Measurements from ENCODE around the gene SRM. TPM values are rescaled to one million over a fixed set of nuclear protein-coding genes. Genes with fewer than 3 reads are reported as not detected.

The SRM gene
- total and polyA plus RNA-seq, 2 of the 13 experiments (the other 11 are each of a cell fraction or from before 2014, with no cell fraction given) = 27.9 to 31.8 TPM

- peak; percentile 79 for DNase-seq (ENCODE audit: low spot score)
- Histone ChIP-seq H4K20me1 (ENCODE audit: insufficient read depth, low read length) (peaks cover 32% of the 10 kb centered on the region), H3K9ac (ENCODE audit: insufficient read depth, low read depth, low read length) (peak within 1 kb of the TSS; percentile 100), H3K4me1 (ENCODE audit: insufficient read depth, low read length) (peaks cover 40% of the 10 kb centered on the region), H3K4me3 (replicated peaks in 1 of 3; ENCODE audit: insufficient read depth in 1 of 3, low read depth in 2 of 3, low read length in 3 of 3) (peak within 1 kb of the TSS; percentile 83 to 100 (median 99)), H2AFZ (ENCODE audit: low read length) (peak within 1 kb of the TSS; percentile 99), H3K9me3 (ENCODE audit: low read length) (no peaks in the 10 kb centered on the region), H3K36me3 (replicated peaks in 1 of 2; ENCODE audit: control insufficient read depth in 1 of 2, insufficient read depth in 2 of 2, low read length in 2 of 2) (peaks cover 7 to 33% of the 10 kb centered on the region in 2 experiments), H3K27ac (ENCODE audit: extremely low read length, insufficient read depth, low read length) (peak within 1 kb of the TSS; percentile 99), H3K27me3 (ENCODE audit: control insufficient read depth in 1 of 2, insufficient read depth in 2 of 2, low read length in 2 of 2) (no peaks in the 10 kb centered on the region; a peak in 1 of 5 replicates), H3K4me2 (ENCODE audit: low read depth, low read length) (peak within 1 kb of the TSS; percentile 98), H3K79me2 (ENCODE audit: insufficient read depth, low read length) (peaks cover 35% of the 10 kb centered on the region)
- intact Hi-C loops (cut with micrococcal nuclease; ENCODE audit: unreplicated experiment) = no loop called here
- FAIRE-seq = peak; percentile 72
- CTCF ChIA-PET (ENCODE audit: low intra/inter-chr PET ratio, low total read pairs) = no interaction called here
- POLR2A ChIA-PET = interaction anchor here (0.7 to 2.7 kb wide), 7 partner anchors 11 to 331 kb away, joined by 3 to 13 read pairs (median 3); partner anchors contain the start of genes EXOSC10, MASP2 and SRM
- under 1% methylated on average over 20 of the region's 94 CpGs for WGBS (ENCODE audit: low lambda C conversion rate)
- in situ Hi-C loops (cut with HindIII; ENCODE audit: extremely low pct_ligation_motif_present, low pct_unique_long_range_greater_than_20kb) = no loop called here
- no TSS peak for BruUV-seq (replicated peaks)
- peak; percentile 88 for ATAC-seq
- TF ChIP-seq ZNF7 (CRISPR knock-in tag; IDR thresholded peaks at IDR 0.05) (no peak; the same call in 1 of the 2 replicates), ZFAT (CRISPR knock-in tag; conservative IDR thresholded peaks at IDR 0.05) (peak; percentile 64; the same call in 1 of the 2 replicates), ATF7-NPFF (CRISPR knock-in tag; IDR thresholded peaks at IDR 0.05; ENCODE audit: low read depth) (peak; percentile 93), ZNF703 (CRISPR knock-in tag; IDR thresholded peaks at IDR 0.05; ENCODE audit: borderline replicate concordance) (peak; percentile 82), ARNT2 (CRISPR knock-in tag; IDR thresholded peaks at IDR 0.05; ENCODE audit: low read depth) (peak; percentile 78), ZNF143 (CRISPR knock-in tag; IDR thresholded peaks at IDR 0.05) (peak; percentile 79), MAZ (IDR thresholded peaks at IDR 0.05; ENCODE audit: borderline replicate concordance, low read depth, low read length) (peak; percentile 79), MAZ (CRISPR knock-in tag; IDR thresholded peaks at IDR 0.05; ENCODE audit: low read depth) (peak; percentile 54), ZC3H13 (CRISPR knock-in tag; IDR thresholded peaks at IDR 0.05) (peak; percentile 84), ZNF383 (CRISPR knock-in tag; IDR thresholded peaks at IDR 0.05; ENCODE audit: borderline replicate concordance) (0 out of 2 replicates have a peak, but pooled peaks have one; percentile 58), RBAK (CRISPR knock-in tag; IDR thresholded peaks at IDR 0.05) (no peak), NFYB (CRISPR knock-in tag; IDR thresholded peaks at IDR 0.05) (peak; percentile 20; the same call in 1 of the 2 replicates), IRF2 (CRISPR knock-in tag; IDR thresholded peaks at IDR 0.05) (peak; percentile 15), FOXO4 (CRISPR knock-in tag; conservative IDR thresholded peaks at IDR 0.05) (peak; percentile 97; the same call in 1 of the 2 replicates), ATF4 (CRISPR knock-in tag; IDR thresholded peaks at IDR 0.05) (peak in 1 of 2 experiments; percentile 41; a peak in 1 of 4 replicates), ZNF614 (CRISPR knock-in tag; IDR thresholded peaks at IDR 0.05; ENCODE audit: borderline replicate concordance) (no peak), HMG20B (CRISPR knock-in tag; conservative IDR thresholded peaks at IDR 0.05) (peak; percentile 10; the same call in 1 of the 2 replicates)
- TF ChIP-seq, protein P1, sequence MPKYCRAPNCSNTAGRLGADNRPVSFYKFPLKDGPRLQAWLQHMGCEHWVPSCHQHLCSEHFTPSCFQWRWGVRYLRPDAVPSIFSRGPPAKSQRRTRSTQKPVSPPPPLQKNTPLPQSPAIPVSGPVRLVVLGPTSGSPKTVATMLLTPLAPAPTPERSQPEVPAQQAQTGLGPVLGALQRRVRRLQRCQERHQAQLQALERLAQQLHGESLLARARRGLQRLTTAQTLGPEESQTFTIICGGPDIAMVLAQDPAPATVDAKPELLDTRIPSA (CRISPR knock-in tag; IDR thresholded peaks at IDR 0.05; ENCODE audit: borderline replicate concordance) = peak; percentile 70; the same call in 1 of the 2 replicates
- TF ChIP-seq, protein P2, sequence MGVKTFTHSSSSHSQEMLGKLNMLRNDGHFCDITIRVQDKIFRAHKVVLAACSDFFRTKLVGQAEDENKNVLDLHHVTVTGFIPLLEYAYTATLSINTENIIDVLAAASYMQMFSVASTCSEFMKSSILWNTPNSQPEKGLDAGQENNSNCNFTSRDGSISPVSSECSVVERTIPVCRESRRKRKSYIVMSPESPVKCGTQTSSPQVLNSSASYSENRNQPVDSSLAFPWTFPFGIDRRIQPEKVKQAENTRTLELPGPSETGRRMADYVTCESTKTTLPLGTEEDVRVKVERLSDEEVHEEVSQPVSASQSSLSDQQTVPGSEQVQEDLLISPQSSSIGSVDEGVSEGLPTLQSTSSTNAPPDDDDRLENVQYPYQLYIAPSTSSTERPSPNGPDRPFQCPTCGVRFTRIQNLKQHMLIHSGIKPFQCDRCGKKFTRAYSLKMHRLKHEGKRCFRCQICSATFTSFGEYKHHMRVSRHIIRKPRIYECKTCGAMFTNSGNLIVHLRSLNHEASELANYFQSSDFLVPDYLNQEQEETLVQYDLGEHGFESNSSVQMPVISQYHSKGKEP (CRISPR knock-in tag; IDR thresholded peaks at IDR 0.05) = no peak
Measured at GRCh38 chr1:11012260-11013159, 47.3 kb downstream of the SRM start, which contains the start of gene TARDBP. Gene TARDBP, plus strand, starts transcription at chr1:11012654. Its CDS starts 1,074 bp downstream, at chr1:11013728.
